Stimulated activated CD8-positive, alpha-beta memory T cell treated with anti-CD3 and anti-CD28 coated beads, Interleukin-4, amount 100 ng/mL, for 24 hours (primary cell): ENCODE measurements around the gene KLHL21.
A peak's percentile ranks its signal among the peaks of the same experiment; 100 is the strongest.
"Not testable (repeated sequence)": the region's sequence is repeated elsewhere in the genome, so short reads cannot be mapped to it uniquely, and the experiment has no call there.

Experiments used
- DNase-seq: peaks from one replicate; pipeline ENCODE4 v3.0.0-alpha.2; 2020; ENCODE audit warnings: low read depth

The KLHL21 gene

GRCh38 chr1:6584126-6585080 is 18.3 kb downstream of the KLHL21 start:
- no peak for DNase-seq

GRCh38 chr1:6582370-6582769 is 20.3 kb downstream of the KLHL21 start:
- DNase-seq, result no peak

- no peak for DNase-seq
Measured at GRCh38 chr1:6581561-6582305, 20.9 kb downstream of the KLHL21 start.

- DNase-seq, result no peak
Measured at GRCh38 chr1:6580593-6581409, 21.9 kb downstream of the KLHL21 start.

- no peak for DNase-seq
Measured at GRCh38 chr1:6580119-6580592, 22.5 kb downstream of the KLHL21 start.

- DNase-seq, result peak; percentile 97
Measured at GRCh38 chr1:6579374-6580118, 23.1 kb downstream of the KLHL21 start, which contains the start of gene ZBTB48. ZBTB48 (plus strand) TSS chr1:6579994; CDS start chr1:6580610, 616 bp downstream.

GRCh38 chr1:6578624-6579373 is 23.9 kb downstream of the KLHL21 start:
- no peak for DNase-seq

GRCh38 chr1:6577831-6578525 is 24.7 kb downstream of the KLHL21 start:
- DNase-seq, result no peak

GRCh38 chr1:6574818-6575217 is 27.9 kb downstream of the KLHL21 start:
- no peak for DNase-seq

- DNase-seq, result no peak
Measured at GRCh38 chr1:6574025-6574620, 28.5 kb downstream of the KLHL21 start.

- no peak for DNase-seq
Measured at GRCh38 chr1:6572653-6573383, 29.9 kb downstream of the KLHL21 start.

GRCh38 chr1:6570987-6571386 is 31.7 kb downstream of the KLHL21 start:
- DNase-seq, result no peak

- no peak for DNase-seq
Measured at GRCh38 chr1:6570100-6570499, 32.6 kb downstream of the KLHL21 start.

- DNase-seq, result no peak
Measured at GRCh38 chr1:6569033-6569432, 33.6 kb downstream of the KLHL21 start.

GRCh38 chr1:6560267-6560666 is 42.4 kb downstream of the KLHL21 start:
- no peak for DNase-seq

- DNase-seq, result not testable (repeated sequence)
Measured at GRCh38 chr1:6559161-6559560, 43.5 kb downstream of the KLHL21 start.

- DNase-seq, result no peak
Measured at GRCh38 chr1:6557597-6557996, 45.1 kb downstream of the KLHL21 start.

- no peak for DNase-seq
Measured at GRCh38 chr1:6554907-6555778, 47.5 kb downstream of the KLHL21 start, which contains the start of gene TAS1R1. TAS1R1 (plus strand) TSS chr1:6555307; CDS start chr1:6555374, 67 bp downstream.
